Measurements from ENCODE around the gene MALRD1. TPM values are rescaled to one million over a fixed set of nuclear protein-coding genes. Genes with fewer than 3 reads are reported as not detected.

MALRD1 gene
- total RNA-seq, 4 donors from 2014 or later, result 0.50 to 2.8 (median 1.6) TPM

- 40 to 57% methylated on average over 3 to 5 of the region's 5 CpGs for WGBS, 2 donors (ENCODE audit: low coverage in 1 of 2)
Measured at GRCh38 chr10:19683960-19684359, 635.4 kb downstream of the MALRD1 start.

GRCh38 chr10:19688344-19688743, 639.7 kb downstream of the MALRD1 start:
- Histone ChIP-seq H3K27ac (no peak overlapping the region), H3K36me3 (no peaks in the 10 kb centered on the region), H3K4me1 (no peaks in the 10 kb centered on the region), H3K9me3 (peaks cover 0 to 5% (median 0%) of the 10 kb centered on the region in 3 donors), H3K27me3 (no peaks in the 10 kb centered on the region), H3K4me3 (no peak overlapping the region)
- WGBS, 2 donors (ENCODE audit: low coverage in 1 of 2), result 60 to 83% methylated on average over 1 to 3 of the region's 3 CpGs
- TF ChIP-seq POLR2AphosphoS5 (IDR thresholded peaks at IDR 0.05) (no peak), EP300 (IDR thresholded peaks at IDR 0.05) (no peak), CTCF (IDR thresholded peaks at IDR 0.05) (no peak), POLR2A (IDR thresholded peaks at IDR 0.05) (no peak)
- no peak for ATAC-seq

More at GRCh38 chr10:19683960-19684359, 635.4 kb downstream of the MALRD1 start:
- H3K27ac ChIP-seq, result no peak overlapping the region
- no peaks in the 10 kb centered on the region for H3K4me1 ChIP-seq
- H3K9me3 ChIP-seq, result peaks cover 0 to 19% (median 0%) of the 10 kb centered on the region in 3 donors
- H3K36me3 ChIP-seq, result no peaks in the 10 kb centered on the region
- ATAC-seq, result no peak
- TF ChIP-seq EP300 (IDR thresholded peaks at IDR 0.05) (no peak), POLR2AphosphoS5 (IDR thresholded peaks at IDR 0.05) (no peak), POLR2A (IDR thresholded peaks at IDR 0.05) (no peak), CTCF (IDR thresholded peaks at IDR 0.05) (no peak)
- no peaks in the 10 kb centered on the region for H3K27me3 ChIP-seq
- H3K4me3 ChIP-seq, result no peak overlapping the region

GRCh38 chr10:19689231-19689630, 640.6 kb downstream of the MALRD1 start:
- WGBS, 2 donors (ENCODE audit: low coverage in 1 of 2), result 66 to 73% methylated on average over 3 of the region's 3 CpGs
- TF ChIP-seq POLR2AphosphoS5 (IDR thresholded peaks at IDR 0.05) (no peak), EP300 (IDR thresholded peaks at IDR 0.05) (no peak), POLR2A (IDR thresholded peaks at IDR 0.05) (no peak), CTCF (IDR thresholded peaks at IDR 0.05) (no peak)
- no peak for ATAC-seq
- peaks cover 0 to 5% (median 0%) of the 10 kb centered on the region in 3 donors for H3K9me3 ChIP-seq
- H3K4me3 ChIP-seq, result no peak overlapping the region
- no peaks in the 10 kb centered on the region for H3K4me1 ChIP-seq
- H3K27ac ChIP-seq, result no peak overlapping the region
- no peaks in the 10 kb centered on the region for H3K27me3 ChIP-seq
- no peaks in the 10 kb centered on the region for H3K36me3 ChIP-seq

- H3K36me3 ChIP-seq, result no peaks in the 10 kb centered on the region
- H3K9me3 ChIP-seq, result no peaks in the 10 kb centered on the region
- ATAC-seq, result no peak
- no peak overlapping the region for H3K4me3 ChIP-seq
- H3K4me1 ChIP-seq, result no peaks in the 10 kb centered on the region
- TF ChIP-seq POLR2AphosphoS5 (IDR thresholded peaks at IDR 0.05), result no peak
- no peak for TF ChIP-seq EP300 (IDR thresholded peaks at IDR 0.05)
- TF ChIP-seq CTCF (IDR thresholded peaks at IDR 0.05), result no peak
- no peak for TF ChIP-seq POLR2A (IDR thresholded peaks at IDR 0.05)
- H3K27ac ChIP-seq, result no peak overlapping the region
- WGBS, 2 donors (ENCODE audit: low coverage in 1 of 2), result 73 to 80% methylated on average over 2 to 3 of the region's 3 CpGs
- H3K27me3 ChIP-seq, result no peaks in the 10 kb centered on the region
Measured at GRCh38 chr10:19699299-19699698, 650.7 kb downstream of the MALRD1 start.

GRCh38 chr10:19701427-19702052, 652.9 kb downstream of the MALRD1 start:
- no peaks in the 10 kb centered on the region for H3K27me3 ChIP-seq
- no peaks in the 10 kb centered on the region for H3K9me3 ChIP-seq
- ATAC-seq, result no peak
- WGBS, 2 donors (ENCODE audit: low coverage in 1 of 2), result 84 to 87% methylated on average over 3 to 4 of the region's 4 CpGs
- H3K36me3 ChIP-seq, result no peaks in the 10 kb centered on the region
- no peaks in the 10 kb centered on the region for H3K4me1 ChIP-seq
- no peak overlapping the region for H3K4me3 ChIP-seq
- H3K27ac ChIP-seq, result no peak overlapping the region
- TF ChIP-seq POLR2A (IDR thresholded peaks at IDR 0.05) (no peak), POLR2AphosphoS5 (IDR thresholded peaks at IDR 0.05) (no peak), EP300 (IDR thresholded peaks at IDR 0.05) (no peak), CTCF (IDR thresholded peaks at IDR 0.05) (no peak)
